DOHH2 (cell line): ENCODE measurements around the gene PBRM1.

Experiments used
- H3F3A ChIP-seq: fragments of 200-600 bp; sonication (generic), shearing (Covaris generic); 2 replicates; pipeline ENCODE4 v1.6.0; 2016; ENCODE audit warnings: antibody characterized with exemption, mild to moderate bottlenecking; ENCODE audit not compliant: control insufficient read depth, insufficient read depth
- H3K27ac ChIP-seq: fragments of 200-600 bp; sonication (generic); 2 replicates; pipeline ENCODE4 v1.5.1; 2014; ENCODE audit warnings: low read depth, mild to moderate bottlenecking, low read length, moderate library complexity
- H3K27me3 ChIP-seq: fragments of 200-600 bp; sonication (generic); 2 replicates; pipeline ENCODE4 v1.6.1; 2014; ENCODE audit warnings: mild to moderate bottlenecking, low read length, mixed read lengths; ENCODE audit not compliant: control insufficient read depth
- H3K36me3 ChIP-seq: fragments of 200-600 bp; sonication (generic); 2 replicates; pipeline ENCODE4 v1.6.1; 2014; ENCODE audit warnings: mild to moderate bottlenecking, low read length, moderate library complexity, mixed read lengths; ENCODE audit not compliant: control insufficient read depth
- H3K4me1 ChIP-seq: fragments of 200-600 bp; sonication (generic); 2 replicates; pipeline ENCODE4 v1.6.1; 2014; ENCODE audit warnings: mild to moderate bottlenecking, low read length, mixed read lengths; ENCODE audit not compliant: control insufficient read depth
- H3K4me2 ChIP-seq: fragments of 200-600 bp; sonication (generic); 2 replicates; pipeline ENCODE4 v1.6.0; 2014; ENCODE audit warnings: mild to moderate bottlenecking, low read length, moderate library complexity
- H3K4me3 ChIP-seq: fragments of 200-600 bp; sonication (generic); 2 replicates; pipeline ENCODE4 v1.5.1; 2014; ENCODE audit warnings: mild to moderate bottlenecking, low read length, mixed read lengths
- H3K79me2 ChIP-seq: fragments of 200-600 bp; sonication (generic); 2 replicates; pipeline ENCODE4 v1.6.1; 2014; ENCODE audit warnings: mild to moderate bottlenecking, low read length, mixed read lengths; ENCODE audit not compliant: control insufficient read depth
- H3K9me2 ChIP-seq: fragments of 200-600 bp; sonication (generic); replicated peaks from 2 replicates; pipeline ENCODE4 v1.6.1; 2014; ENCODE audit warnings: mild to moderate bottlenecking, low read length, mixed read lengths; ENCODE audit not compliant: control insufficient read depth
- H3K9me3 ChIP-seq: fragments of 200-600 bp; sonication (generic); 2 replicates; pipeline ENCODE4 v1.6.1; 2014; ENCODE audit warnings: antibody characterized with exemption, low read length, mixed read lengths; ENCODE audit not compliant: control insufficient read depth, insufficient read depth
- H4K20me1 ChIP-seq: fragments of 200-600 bp; sonication (generic); 2 replicates; pipeline ENCODE4 v1.6.0; 2014; ENCODE audit warnings: low read depth, mild to moderate bottlenecking, antibody characterized with exemption, low read length, moderate library complexity; ENCODE audit not compliant: control insufficient read depth, insufficient read depth
- CTCF ChIP-seq: fragments of 200-600 bp; sonication (generic); IDR thresholded peaks from one replicate; pipeline ENCODE4 v1.5.1; 2014; ENCODE audit warnings: antibody characterized with exemption, mild to moderate bottlenecking, low read depth, low read length; ENCODE audit not compliant: poor library complexity, severe bottlenecking
- EZH2phosphoT487 ChIP-seq: fragments of 200-600 bp; sonication (generic); IDR thresholded peaks from 2 replicates; pipeline ENCODE4 v1.6.1; 2017; ENCODE audit warnings: borderline replicate concordance, mild to moderate bottlenecking, antibody characterized with exemption, low read length, moderate library complexity, mixed read lengths

Gene PBRM1

GRCh38 chr3:52533623-52534280 lies 152.0 kb downstream of the PBRM1 start, which contains the start of gene NT5DC2:
TSS of gene NT5DC2 (minus strand) at chr3:52533857. CDS start at chr3:52533737, 120 bp downstream.
- Histone ChIP-seq H3K27me3 (no peaks in the 10 kb centered on the region), H3K4me2 (peak within 1 kb of the TSS; percentile 99), H3F3A (peaks cover 9% of the 10 kb centered on the region), H3K27ac (no peak within 1 kb of the TSS), H3K9me3 (no peaks in the 10 kb centered on the region), H3K79me2 (peaks cover 59% of the 10 kb centered on the region), H3K4me3 (peak within 1 kb of the TSS; percentile 93), H4K20me1 (peaks cover 16% of the 10 kb centered on the region; the same call in 1 of the 2 replicates), H3K9me2 (no peaks in the 10 kb centered on the region), H3K36me3 (peaks cover 36% of the 10 kb centered on the region), H3K4me1 (peaks cover 44% of the 10 kb centered on the region)
- TF ChIP-seq CTCF (peak; percentile 10), EZH2phosphoT487 (no peak)

GRCh38 chr3:52532838-52533622 lies 152.7 kb downstream of the PBRM1 start:
- peaks cover 36% of the 10 kb centered on the region for H3K4me1 ChIP-seq
- no peak for TF ChIP-seq CTCF
- TF ChIP-seq EZH2phosphoT487: no peak
- no peak overlapping the region for H3K27ac ChIP-seq
- peaks cover 41% of the 10 kb centered on the region for H3K36me3 ChIP-seq
- H3K79me2 ChIP-seq: peaks cover 51% of the 10 kb centered on the region
- H3K9me2 ChIP-seq: no peaks in the 10 kb centered on the region
- peaks cover 14% of the 10 kb centered on the region; the same call in 1 of the 2 replicates for H4K20me1 ChIP-seq
- peaks cover 9% of the 10 kb centered on the region for H3F3A ChIP-seq
- peak overlapping the region; percentile 99 for H3K4me2 ChIP-seq
- H3K9me3 ChIP-seq: no peaks in the 10 kb centered on the region
- H3K4me3 ChIP-seq: peak overlapping the region; percentile 93
- no peaks in the 10 kb centered on the region for H3K27me3 ChIP-seq

- H3K9me2 ChIP-seq: no peaks in the 10 kb centered on the region
- H3K9me3 ChIP-seq: no peaks in the 10 kb centered on the region
- H3F3A ChIP-seq: peaks cover 9% of the 10 kb centered on the region
- peaks cover 42% of the 10 kb centered on the region for H3K36me3 ChIP-seq
- H3K79me2 ChIP-seq: peaks cover 46% of the 10 kb centered on the region
- peak overlapping the region; percentile 99 for H3K4me2 ChIP-seq
- TF ChIP-seq CTCF (no peak), EZH2phosphoT487 (no peak)
- H3K27me3 ChIP-seq: no peaks in the 10 kb centered on the region
- peaks cover 9% of the 10 kb centered on the region; the same call in 1 of the 2 replicates for H4K20me1 ChIP-seq
- H3K4me1 ChIP-seq: peaks cover 31% of the 10 kb centered on the region
- H3K4me3 ChIP-seq: peak overlapping the region; percentile 93
- H3K27ac ChIP-seq: no peak overlapping the region
Observed at GRCh38 chr3:52532517-52532837, 153.2 kb downstream of the PBRM1 start.
